ENCODE data around the gene OSBPL6.

GRCh38 chr2:178241844-178242551 is 47.7 kb downstream of the OSBPL6 start:
- TF ChIP-seq CTCF (IDR thresholded peaks at IDR 0.05) (no peak), POLR2AphosphoS5 (IDR thresholded peaks at IDR 0.05; ENCODE audit: low read depth, low read length) (no peak)

Measured in Panc1 (cell line).